Upper lobe of right lung (tissue), 1 donor: ENCODE measurements around the gene STK10. TPM values are rescaled to one million over a fixed set of nuclear protein-coding genes. Genes with fewer than 3 reads are reported as not detected.

Experiments used
- ATAC-seq: fragments of 200-7000 bp; cut with Tn5 transposase; one replicate; pipeline ENCODE4 v1.9.1; 2020; ENCODE audit warnings: mild to moderate bottlenecking, moderate library complexity
- DNase-seq: peaks from one replicate; pipeline ENCODE4 v3.0.0-alpha.2; 2020
- H3K27ac ChIP-seq: fragments of 200-600 bp; one replicate; pipeline ENCODE4 v1.8.0; 2022
- H3K27me3 ChIP-seq: fragments of 200-600 bp; one replicate; pipeline ENCODE4 v1.8.0; 2022; ENCODE audit warnings: mild to moderate bottlenecking
- H3K36me3 ChIP-seq: fragments of 200-600 bp; one replicate; pipeline ENCODE4 v1.8.0; 2022
- H3K4me1 ChIP-seq: fragments of 200-600 bp; one replicate; pipeline ENCODE4 v1.8.0; 2022
- H3K4me3 ChIP-seq: fragments of 200-600 bp; one replicate; pipeline ENCODE4 v1.8.0; 2022; ENCODE audit warnings: mild to moderate bottlenecking
- H3K9me3 ChIP-seq: fragments of 200-600 bp; one replicate; pipeline ENCODE4 v1.8.0; 2022
- CTCF ChIP-seq: fragments of 200-600 bp; IDR thresholded peaks from one replicate; pipeline ENCODE4 v1.8.0; 2022; ENCODE audit warnings: antibody characterized with exemption
- intact Hi-C: fragments of 100-400 bp; cut with DNase I; formaldehyde crosslinking; loops from one replicate; pipeline ENCODE4 v1.11.0; 2022
- total RNA-seq: library from RNA; stranded (reverse); fragmentation: NEBNext Ultra II Directional; extraction: Animal tissue kit (Norgen Biotek cat#: 25700); gene quantifications from one replicate; pipeline ENCODE4 v1.2.1, GENCODE V29; 2021
- donor health status: DM: no; HTN: yes; CAD: no; lungs with severe emphysema.

The STK10 gene
- total RNA-seq, 1 donor from 2014 or later = 56.9 TPM

GRCh38 chr5:172054611-172055153 lies 133.3 kb downstream of the STK10 start:
- H3K9me3 ChIP-seq = no peaks in the 10 kb centered on the region
- no peaks in the 10 kb centered on the region for H3K27me3 ChIP-seq
- intact Hi-C loops = no loop called here
- ATAC-seq (no peak), DNase-seq (no peak)
- TF ChIP-seq CTCF = no peak
- no peak overlapping the region for H3K4me3 ChIP-seq
- peaks cover 79% of the 10 kb centered on the region for H3K36me3 ChIP-seq
- H3K4me1 ChIP-seq = no peaks in the 10 kb centered on the region
- H3K27ac ChIP-seq = no peak overlapping the region

GRCh38 chr5:172052450-172053236 lies 135.4 kb downstream of the STK10 start:
- H3K4me1 ChIP-seq = no peaks in the 10 kb centered on the region
- DNase-seq = no peak
- no peak overlapping the region for H3K4me3 ChIP-seq
- no peak overlapping the region for H3K27ac ChIP-seq
- TF ChIP-seq CTCF = no peak
- H3K27me3 ChIP-seq = no peaks in the 10 kb centered on the region
- intact Hi-C loops = no loop called here
- H3K9me3 ChIP-seq = no peaks in the 10 kb centered on the region
- peaks cover 75% of the 10 kb centered on the region for H3K36me3 ChIP-seq
- no peak for ATAC-seq

- DNase-seq (no peak), ATAC-seq (no peak)
- Histone ChIP-seq H3K4me3 (no peak overlapping the region), H3K36me3 (peaks cover 67% of the 10 kb centered on the region), H3K9me3 (no peaks in the 10 kb centered on the region), H3K27me3 (no peaks in the 10 kb centered on the region), H3K4me1 (peaks cover 4% of the 10 kb centered on the region), H3K27ac (peak overlapping the region; percentile 8)
- intact Hi-C loops = no loop called here
- no peak for TF ChIP-seq CTCF
Measured at GRCh38 chr5:172051643-172052339, 136.2 kb downstream of the STK10 start.

- Histone ChIP-seq H3K4me1 (peaks cover 4% of the 10 kb centered on the region), H3K36me3 (peaks cover 68% of the 10 kb centered on the region), H3K27ac (no peak overlapping the region), H3K27me3 (no peaks in the 10 kb centered on the region), H3K4me3 (no peak overlapping the region), H3K9me3 (no peaks in the 10 kb centered on the region)
- no peak for TF ChIP-seq CTCF
- ATAC-seq (no peak), DNase-seq (no peak)
- intact Hi-C loops = no loop called here
Measured at GRCh38 chr5:172050080-172050479, 137.9 kb downstream of the STK10 start.

GRCh38 chr5:172049226-172049796 lies 138.7 kb downstream of the STK10 start:
- Histone ChIP-seq H3K4me3 (no peak overlapping the region), H3K27ac (no peak overlapping the region), H3K27me3 (no peaks in the 10 kb centered on the region), H3K9me3 (no peaks in the 10 kb centered on the region), H3K4me1 (peaks cover 4% of the 10 kb centered on the region), H3K36me3 (peaks cover 68% of the 10 kb centered on the region)
- intact Hi-C loops = loop anchor here (10.0 kb wide), 1 partner anchor 135 kb away; no protein-coding TSS in a partner anchor
- no peak for TF ChIP-seq CTCF
- DNase-seq (no peak), ATAC-seq (no peak)
